SKM-1 (cell line): ENCODE results near the gene NR5A2.
"Not testable (repeated sequence)": the region's sequence is repeated elsewhere in the genome, so short reads cannot be mapped to it uniquely, and the experiment has no call there.

Experiments
- DNase-seq: peaks from one replicate; lab custom pipeline; 2025; ENCODE audit not compliant: unreplicated experiment; lab: John Stamatoyannopoulos, UW

NR5A2 gene

DNA sequence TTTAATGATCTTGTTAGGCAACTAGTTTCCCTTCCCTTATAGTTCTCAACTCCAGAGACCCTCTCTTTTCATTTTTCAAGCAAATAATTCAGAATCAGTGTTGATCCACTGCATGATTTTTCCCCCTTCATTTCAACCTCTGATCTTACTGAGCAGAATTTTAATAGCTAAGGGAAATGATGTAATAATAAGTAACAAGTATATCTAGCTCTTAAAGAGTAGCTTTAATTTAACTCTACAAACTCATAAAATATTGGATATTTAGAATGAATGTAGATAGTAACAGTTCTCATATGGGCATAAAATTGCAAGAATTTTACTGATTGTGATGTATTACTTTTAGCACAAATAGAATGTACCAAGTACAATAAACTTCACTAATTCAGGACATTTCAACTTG, 130.2 kb downstream of the NR5A2 start:
- no peak for DNase-seq

DNA sequence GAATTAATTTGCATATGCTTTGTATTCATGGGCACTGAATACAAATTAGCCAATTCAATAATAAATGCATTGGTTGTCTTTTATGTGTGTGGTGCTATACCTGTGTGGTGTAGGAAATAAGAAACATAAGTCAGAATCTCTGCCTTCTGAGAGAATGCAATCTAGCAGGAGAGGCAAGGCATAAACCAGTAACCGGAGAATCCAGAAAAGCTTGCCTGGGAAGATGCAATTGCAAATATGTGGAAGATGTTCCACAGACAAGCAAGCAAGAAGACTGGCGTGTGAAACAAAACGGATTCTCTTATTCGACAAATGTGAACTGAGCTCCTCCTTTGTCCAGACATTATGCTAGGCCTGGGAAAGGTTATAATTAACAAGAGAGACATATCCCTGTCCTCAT, 134.3 kb downstream of the NR5A2 start:
- DNase-seq: no peak

DNA sequence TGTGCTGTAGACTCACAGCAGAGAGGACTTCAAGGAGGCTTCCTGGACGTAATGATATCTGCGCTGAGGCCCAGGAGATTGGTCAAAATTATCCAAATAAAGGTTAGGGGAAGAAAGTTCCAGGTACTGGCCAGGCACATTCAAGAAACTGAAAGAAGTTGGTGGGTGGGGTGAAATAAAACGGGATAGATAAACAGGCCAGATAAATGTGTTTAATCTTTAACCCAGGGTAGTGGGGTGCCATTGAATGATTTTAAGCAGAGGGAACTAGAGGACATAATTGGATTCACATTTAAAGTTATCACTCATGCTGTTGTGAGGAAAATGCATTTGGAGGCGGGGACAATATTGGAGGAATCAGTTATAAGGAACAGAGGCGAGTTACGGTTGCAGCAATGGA, 134.7 kb downstream of the NR5A2 start:
- no peak for DNase-seq

DNA sequence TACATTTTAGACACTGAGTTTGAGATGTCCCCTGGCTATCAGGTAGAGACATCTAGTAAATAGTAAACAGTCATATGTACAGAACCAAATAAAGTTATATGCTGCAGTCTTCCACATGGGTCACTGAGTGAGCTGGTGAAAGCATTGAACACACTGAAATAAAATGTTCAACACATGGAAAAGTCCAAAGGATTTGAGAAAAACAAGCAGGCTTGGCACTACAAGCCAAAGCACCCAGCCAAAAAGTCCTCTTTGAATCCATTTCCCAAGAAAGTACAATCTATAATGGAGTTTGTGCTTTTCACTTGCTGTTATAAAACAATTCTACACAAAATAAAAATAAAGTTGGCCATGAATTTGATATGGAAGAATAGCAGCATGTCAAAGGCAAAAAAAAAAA, 135.4 kb downstream of the NR5A2 start:
- DNase-seq: no peak

DNA sequence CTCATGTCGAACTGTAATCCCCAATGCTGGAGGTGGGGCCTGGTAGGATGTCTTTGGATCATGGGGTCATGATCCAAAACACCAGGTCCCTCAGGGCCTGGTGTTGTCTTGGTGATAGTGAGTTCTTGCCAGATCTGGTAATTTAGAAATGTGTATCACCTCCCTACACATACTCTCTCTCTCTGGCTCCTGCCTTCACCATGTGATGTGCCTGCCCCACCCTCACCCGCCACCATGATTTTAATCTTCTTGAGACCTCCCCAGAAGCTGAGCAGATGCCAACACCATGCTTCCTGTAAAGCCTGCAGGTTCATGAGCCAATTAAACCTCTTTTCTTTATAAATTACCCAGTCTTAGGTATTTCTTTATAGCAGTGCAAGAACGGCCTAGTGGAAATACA, 136.4 kb downstream of the NR5A2 start:
- no peak for DNase-seq

DNA sequence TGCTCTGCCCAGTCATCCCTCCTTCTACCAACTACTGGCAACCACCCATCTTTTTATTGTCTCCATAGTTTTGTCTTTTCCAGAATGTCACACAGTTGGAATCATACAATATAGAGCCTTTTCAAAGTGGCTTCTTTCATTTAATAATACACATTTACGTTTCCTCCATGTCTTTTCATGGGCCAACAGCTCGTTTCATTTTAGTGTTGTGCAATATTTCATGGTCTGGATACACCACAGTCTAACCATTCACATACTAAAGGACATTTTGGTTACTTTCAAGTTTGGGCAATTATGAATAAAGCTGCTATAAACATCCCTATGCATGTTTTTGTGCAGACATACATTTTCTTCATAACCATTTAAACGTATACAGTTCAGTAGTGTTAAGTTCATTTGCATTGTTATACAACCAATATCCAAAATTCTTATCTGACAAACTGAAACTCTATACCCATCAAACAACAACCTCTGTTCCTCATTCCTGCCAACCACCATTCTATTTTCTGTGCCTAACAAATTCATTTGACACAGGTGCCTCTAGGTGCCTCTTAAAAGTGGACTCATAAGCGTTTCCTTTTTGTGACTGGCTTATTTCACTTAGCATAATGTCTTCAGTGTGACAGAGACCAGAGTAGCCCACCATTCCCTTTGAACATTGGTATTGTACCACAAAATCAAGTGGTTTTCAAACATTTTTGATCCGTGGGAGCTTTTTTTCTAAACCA, 138.1 kb downstream of the NR5A2 start:
- no peak for DNase-seq

DNA sequence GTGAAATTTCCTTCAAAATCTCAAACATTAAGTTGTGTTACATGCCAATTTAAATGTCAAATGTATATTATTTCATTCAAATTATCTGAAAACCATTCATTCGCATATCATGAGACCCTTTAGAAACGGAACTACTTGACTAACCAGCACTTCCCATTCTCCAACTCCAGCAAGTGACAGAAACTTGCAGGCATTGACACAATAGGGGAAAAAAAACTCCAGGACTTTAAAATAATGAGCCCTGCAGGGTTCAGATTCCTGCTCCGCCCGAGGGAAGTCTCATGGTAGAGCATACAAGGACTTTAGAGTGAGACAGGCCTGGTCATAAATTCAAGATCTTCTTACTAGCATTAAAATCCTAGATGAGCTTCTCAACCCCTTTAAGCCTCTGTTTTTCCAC, 138.9 kb downstream of the NR5A2 start:
- DNase-seq: no peak

DNA sequence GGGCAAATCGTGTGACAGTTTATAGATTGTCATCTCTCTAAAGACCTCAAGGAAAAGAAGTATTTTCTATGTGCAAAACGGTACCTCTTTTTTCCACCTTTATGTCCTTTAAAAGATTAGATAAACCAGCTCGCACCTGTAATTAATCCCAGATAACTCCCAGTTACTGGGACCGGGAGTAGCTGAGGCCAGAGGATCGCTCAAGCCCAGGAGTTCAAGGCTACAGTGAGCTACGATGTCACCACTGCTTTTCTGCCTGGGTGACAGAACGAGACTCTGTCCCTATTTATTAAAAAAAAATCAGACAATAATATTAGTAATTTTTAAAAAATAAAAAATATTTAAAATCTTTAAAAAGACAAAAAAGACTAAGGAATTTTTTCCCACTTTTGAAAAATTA, 141.4 kb downstream of the NR5A2 start:
- no peak for DNase-seq

DNA sequence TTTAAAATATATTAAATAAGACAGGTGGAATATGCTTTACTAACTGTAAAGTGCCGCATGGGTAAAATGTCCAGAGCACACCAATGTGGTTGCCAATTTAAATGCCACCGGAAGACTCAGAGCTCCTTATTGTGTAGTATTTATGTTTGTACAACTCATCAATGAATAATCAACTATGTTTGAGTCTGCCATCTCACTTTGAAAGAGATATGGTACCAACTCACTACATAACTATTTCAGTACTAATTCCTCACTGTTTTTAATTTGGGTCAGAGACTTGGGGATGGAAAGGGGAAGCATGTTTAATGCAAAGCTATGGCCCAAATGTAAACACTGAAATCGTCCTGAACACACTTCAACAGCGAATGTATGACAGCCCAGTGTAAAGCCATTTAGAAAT, 144.8 kb downstream of the NR5A2 start:
- DNase-seq: no peak

DNA sequence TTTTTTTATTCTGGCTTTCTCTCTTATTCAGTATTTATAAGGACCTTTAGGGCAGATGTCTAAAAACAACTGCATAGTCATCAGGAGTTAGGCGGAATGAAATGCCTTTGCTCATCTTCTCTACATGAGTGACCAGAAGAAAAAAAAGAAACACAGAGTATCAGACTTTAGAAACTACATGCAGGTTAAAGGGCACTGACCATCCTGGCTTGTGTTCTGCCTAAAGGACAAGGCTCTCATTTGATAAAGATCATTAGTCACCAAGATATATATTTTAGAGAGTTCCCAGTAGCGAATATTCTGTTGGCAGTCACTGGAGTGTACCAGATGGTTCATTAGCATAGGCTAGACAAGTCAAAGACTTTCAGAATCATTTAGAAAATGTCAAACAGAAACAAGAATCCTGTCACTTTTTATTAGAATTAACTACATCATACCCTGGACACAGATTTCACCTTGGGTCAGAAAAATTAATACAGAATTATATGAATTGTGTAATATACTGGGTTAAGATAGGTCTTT, 145.6 kb downstream of the NR5A2 start:
- no peak for DNase-seq

DNA sequence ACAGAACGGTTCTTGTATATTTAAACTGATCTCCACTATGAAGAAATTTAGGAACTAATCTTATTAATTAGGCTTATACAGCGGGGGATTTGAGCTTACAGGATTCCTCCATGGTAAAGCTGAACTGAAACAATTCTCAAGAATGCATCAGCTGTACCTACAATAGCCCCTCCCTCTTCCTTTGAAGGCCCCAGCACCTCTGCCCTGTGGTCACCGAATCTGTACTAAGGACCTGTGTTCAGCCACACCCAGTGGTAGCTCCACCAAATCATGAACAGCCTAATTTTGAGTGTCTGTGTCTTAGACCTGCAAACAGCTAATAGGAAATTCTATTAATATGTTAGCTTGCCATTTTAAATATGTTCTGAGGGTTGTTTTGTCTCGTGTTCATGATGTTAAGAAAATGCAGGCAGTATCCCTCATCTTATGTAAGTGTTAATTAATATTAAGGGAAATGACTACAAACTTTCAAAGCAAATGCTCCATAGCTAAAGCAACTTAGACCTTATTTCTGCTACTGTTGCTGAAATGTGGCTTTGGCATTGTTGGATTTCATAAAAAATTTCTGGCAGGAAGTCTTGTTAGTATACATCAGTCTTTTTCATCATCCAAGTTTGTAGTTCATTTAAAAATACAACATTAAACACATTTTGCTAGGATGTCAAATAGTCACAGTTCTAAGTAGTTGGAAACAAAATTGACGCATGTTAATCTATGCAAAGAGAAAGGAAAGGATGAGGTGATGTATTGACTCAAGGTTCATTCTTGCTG, 147.2 kb downstream of the NR5A2 start:
- DNase-seq: no peak

DNA sequence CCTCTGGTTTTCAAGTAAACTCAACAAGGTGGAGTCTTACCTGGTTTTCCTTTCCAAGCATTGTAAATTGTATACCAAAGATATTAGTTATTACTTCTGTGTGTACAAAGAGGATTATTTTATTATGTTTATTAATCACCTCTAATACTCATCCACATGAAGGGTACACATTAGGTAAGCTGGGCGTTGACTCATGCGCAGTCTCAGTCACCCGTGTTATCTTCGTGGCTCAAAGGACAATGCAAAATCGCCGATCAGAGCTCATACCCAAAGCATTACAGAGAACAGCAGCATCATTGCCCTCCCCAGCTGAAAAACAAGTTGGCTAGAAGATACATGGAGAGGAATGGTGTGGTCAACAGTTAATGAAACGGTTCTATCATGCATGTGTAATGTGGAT, 148.7 kb downstream of the NR5A2 start:
- DNase-seq: no peak

DNA sequence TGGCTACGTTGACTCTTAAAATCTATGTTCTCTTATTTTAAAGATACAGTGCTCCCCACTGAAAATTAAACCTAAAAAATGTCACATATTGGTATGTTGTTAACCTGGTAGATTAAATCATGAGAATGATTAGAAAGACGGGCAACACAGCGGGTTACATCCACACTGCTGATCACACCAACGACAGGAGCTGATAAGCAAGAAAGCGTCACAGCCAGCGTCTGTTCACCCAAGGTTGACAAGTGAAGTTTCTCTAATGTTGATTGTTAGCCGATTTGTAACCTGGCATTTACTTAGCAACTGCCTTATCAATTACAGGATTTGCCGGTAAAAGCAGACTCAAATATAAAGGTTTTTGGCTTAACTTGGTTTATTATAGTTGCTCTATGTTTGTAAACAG, 149.3 kb downstream of the NR5A2 start:
- no peak for DNase-seq

DNA sequence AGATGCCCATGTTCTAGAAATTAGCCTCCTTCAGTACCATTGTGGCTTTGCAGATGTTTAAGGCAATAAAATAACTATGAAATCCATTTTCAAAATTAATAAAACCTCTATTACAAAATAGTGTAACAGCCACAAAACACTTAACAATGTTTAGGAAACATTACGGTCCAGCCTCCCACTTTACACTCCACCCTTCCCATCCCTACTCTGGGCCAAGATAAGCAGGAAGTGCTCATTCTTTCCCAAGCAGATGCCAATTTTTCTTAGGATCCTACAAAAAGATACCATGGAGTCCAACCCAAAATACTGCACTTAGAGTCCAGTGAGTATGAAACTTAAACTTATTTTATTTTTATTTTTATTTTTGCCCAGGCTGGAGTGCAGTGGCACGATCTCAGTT, 150.8 kb downstream of the NR5A2 start:
- no peak for DNase-seq

DNA sequence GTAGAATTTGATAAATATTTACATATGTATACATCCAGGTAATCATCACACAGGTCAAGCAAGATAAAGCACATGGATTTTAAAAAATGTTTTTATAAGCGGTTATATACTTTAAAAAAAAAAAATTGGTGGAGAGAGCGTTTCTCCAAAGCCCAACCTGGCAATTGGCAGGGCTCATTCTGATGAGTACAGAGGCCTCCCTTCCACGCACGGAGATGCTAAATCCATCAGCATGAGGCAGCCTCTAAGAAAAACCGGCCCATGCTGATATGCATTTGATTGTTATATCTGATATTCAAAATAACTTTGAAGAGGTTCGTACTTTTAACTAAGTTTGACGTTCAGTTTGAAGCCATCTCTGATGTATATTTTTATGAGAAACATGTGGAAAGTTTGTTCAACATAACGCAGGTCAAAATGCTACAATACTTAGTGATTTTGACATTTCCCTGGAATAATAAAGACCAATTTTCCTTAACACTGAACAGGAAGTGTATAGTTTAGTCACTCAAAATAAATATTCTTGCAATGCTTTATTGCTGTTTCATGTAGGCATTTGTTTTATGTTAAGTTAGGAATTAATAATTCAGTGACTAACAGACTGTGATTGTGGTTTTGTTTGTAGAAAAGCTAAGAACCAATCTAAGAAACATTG, 151.7 kb downstream of the NR5A2 start:
- DNase-seq: no peak

DNA sequence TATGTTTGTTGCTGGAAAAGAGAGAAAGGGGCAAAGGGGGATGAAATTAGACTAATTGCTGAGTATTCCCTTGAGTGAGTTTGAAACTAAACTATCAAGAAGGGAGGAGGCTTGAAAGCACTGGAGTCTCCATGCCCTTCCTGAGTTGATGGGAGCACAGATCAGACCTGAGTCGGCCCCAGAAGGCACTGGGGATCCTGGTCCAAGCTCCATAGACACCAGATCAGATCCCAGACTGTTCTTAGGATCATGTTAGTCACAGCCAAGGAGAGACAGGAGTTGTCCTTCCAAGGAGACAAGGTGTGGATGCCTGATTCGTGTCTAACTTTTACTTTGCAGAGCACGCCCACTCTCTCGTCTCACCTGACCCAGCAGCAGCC, 152.3 kb downstream of the NR5A2 start:
- DNase-seq: no peak

DNA sequence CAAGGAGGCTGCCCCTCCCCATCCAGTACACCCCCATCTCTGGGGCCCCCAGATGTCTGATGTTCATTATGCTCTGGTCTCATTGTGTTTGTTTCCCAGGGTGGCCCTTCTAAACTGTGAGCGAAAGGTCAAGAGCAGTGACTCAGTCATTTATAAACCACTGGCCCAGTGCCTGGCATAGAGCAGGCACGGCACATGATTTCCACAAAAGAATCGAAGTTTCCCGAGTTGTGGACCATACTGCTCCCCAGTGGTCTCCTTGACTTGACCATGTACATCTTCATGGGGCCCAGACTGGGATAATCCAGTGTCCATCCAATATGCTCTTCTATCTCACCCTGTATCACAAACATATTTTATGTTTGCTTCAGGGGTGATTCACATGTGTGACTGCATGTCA, 153.3 kb downstream of the NR5A2 start:
- no peak for DNase-seq

DNA sequence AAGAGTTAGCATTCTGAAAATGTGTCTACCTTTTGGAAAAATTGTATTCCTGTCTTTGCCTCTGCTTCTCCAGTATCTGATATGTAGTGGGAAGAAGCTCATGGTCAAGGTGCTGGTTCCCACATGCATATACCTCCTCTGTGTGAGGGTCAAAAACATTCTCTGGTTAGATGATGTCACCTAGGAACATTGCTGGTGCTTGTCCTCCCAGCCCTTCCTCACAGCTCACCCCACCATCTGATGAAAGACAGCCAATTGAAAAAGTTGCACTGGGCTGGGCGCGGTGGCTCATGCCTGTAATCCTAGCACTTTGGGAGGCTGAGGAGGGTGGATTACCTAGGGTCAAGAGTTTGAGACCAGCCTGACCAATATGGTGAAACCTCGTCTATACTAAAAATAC, 154.4 kb downstream of the NR5A2 start:
- no peak for DNase-seq

DNA sequence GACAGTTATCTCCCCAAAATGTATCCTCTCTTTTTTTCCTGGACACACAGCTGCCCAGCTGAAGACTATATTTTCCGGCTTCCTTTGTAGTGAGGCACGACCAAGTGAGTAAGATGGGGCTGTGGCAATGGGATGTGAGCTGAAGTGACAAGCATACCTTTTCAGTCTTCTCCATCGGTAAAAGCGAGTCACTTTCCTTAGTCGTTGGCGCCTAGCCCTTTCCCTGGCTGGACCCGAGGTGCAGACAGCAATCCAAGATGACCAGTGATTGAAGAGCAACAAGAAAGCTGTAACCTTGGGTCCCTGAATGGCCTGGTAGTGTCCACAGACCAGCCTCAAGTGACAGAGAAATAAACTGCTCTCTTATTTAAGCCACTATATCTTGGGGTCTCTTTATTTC, 155.2 kb downstream of the NR5A2 start:
- no peak for DNase-seq

DNA sequence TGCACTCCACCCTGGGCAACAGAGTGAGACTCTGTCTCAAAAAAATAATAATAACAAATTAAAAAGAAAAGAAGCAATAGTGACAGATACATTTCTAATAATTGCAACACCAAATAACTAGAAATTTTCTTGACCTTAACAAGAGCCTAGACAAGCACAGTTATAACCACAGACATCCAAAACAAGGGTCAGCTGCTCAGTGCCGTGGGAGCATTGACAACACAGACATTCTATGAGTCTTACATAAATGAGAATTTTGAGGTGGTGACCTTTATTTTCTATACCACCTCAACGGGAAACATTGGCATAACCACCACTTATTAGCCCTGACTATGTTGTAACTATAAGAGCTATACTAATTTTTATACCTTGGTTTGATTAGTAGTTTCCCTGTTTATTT, 156.1 kb downstream of the NR5A2 start:
- no peak for DNase-seq

DNA sequence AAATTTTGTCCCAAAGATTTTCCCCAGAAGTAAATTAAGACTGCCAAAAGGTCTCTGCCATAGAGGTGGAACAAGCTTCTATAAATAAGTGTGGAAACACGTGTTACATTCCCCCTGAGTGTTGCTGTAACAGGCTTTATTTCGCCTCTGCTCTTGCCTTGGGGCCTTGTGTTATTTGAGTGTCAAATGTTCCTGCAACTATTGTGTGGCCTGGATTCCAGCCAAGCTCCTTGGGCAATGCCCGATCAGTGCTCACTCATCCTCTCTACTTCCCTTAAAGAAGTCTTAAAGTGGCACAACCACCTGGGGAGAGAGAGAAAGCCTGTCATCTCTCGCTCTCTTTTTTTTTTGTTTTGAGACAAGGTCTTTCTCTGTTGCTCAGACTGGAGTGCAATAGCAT, 156.7 kb downstream of the NR5A2 start:
- peak; percentile 100 for DNase-seq

DNA sequence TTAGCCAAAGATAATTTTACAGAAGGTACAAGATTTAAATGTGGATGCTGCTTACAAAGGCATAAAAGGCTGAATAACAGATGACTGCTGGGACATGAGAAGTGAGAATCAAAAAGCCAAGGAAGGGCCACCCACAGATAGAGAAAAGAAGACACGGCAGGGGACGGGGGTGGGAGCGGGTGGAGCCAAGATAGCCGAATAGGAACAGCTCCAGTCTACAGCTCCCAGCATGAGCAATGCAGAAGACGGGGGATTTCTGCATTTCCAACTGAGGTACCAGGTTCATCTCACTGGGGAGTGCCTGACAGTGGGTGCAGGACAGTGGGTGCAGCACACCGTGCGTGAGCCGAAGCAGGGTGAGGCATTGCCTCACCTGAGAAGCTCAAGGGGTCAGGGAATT, 157.7 kb downstream of the NR5A2 start:
- DNase-seq: not testable (repeated sequence)
